Transverse colon (tissue), 4 donors: Measurements from ENCODE around the gene ARL6IP6. TPM values are rescaled to one million over a fixed set of nuclear protein-coding genes. Genes with fewer than 3 reads are reported as not detected.
A peak's percentile ranks its signal among the peaks of the same experiment; 100 is the strongest.

Experiments
- DNase-seq: peaks from one replicate; pipeline ENCODE4 v3.0.0-alpha.2; 2019
- H3K27ac ChIP-seq, 4 donors: fragments of 200-600 bp; sonication (generic); 2 replicates each; pipeline ENCODE4 v1.5.1; 2016 to 2018; ENCODE audit warnings: inconsistent platforms in 4 of 4
- H3K27me3 ChIP-seq: fragments of 200-600 bp; sonication (generic); 2 replicates; pipeline ENCODE4 v1.5.1; 2017; ENCODE audit warnings: inconsistent platforms
- H3K36me3 ChIP-seq, 4 donors: fragments of 200-600 bp; sonication (generic); 2 replicates each; pipeline ENCODE4 v1.5.1; 2017 to 2019; ENCODE audit warnings: inconsistent platforms in 4 of 4
- H3K4me1 ChIP-seq, 4 donors: fragments of 200-600 bp; sonication (generic); 2 replicates each; pipeline ENCODE4 v1.5.1; 2017 to 2020; ENCODE audit warnings: inconsistent platforms in 4 of 4
- H3K4me3 ChIP-seq, 4 donors: fragments of 200-600 bp; sonication (generic); 1 replicate in 1 of 4; 2 replicates in 3 of 4; pipeline versions ENCODE4 v1.5.1 to v1.6.1; 2017 to 2019; ENCODE audit warnings: inconsistent platforms in 4 of 4
- H3K9me3 ChIP-seq, 2 donors: fragments of 200-600 bp; sonication (generic); 2 replicates each; pipeline ENCODE4 v1.5.1; 2017 to 2019; ENCODE audit warnings: inconsistent platforms in 2 of 2
- EP300 ChIP-seq: sonication (generic); formaldehyde crosslinking; IDR thresholded peaks from one replicate; pipeline ENCODE4 v1.6.1; 2017; ENCODE audit warnings: antibody characterized with exemption, low read depth
- POLR2A ChIP-seq: fragments of 450-650 bp; IDR thresholded peaks from one replicate; pipeline ENCODE4 v1.6.1; 2016; ENCODE audit warnings: antibody characterized with exemption, mild to moderate bottlenecking, moderate library complexity
- POLR2AphosphoS5 ChIP-seq, 3 donors: sonication (generic); formaldehyde crosslinking; IDR thresholded peaks; one replicate each; pipeline ENCODE4 v1.6.1; 2016; ENCODE audit warnings: antibody characterized with exemption in 3 of 3
- WGBS, 2 donors: methylation state at CpG; one replicate each; pipeline ENCODE4 v1.1.5; 2018; ENCODE audit warnings: low coverage in 1 of 2; 5-methylcytosine and 5-hydroxymethylcytosine counted together
- in situ Hi-C, 4 donors: fragments of 200-750 bp; cut with MboI; loops; one replicate each; pipeline versions ENCODE4 v1.15.0 to v1.15.1; 2017; ENCODE audit warnings: low sequenced_read_pairs in 3 of 4, low pct_ligation_motif_present in 1 of 4, low pct_unique_long_range_greater_than_20kb in 1 of 4
- intact Hi-C: fragments of 100-400 bp; cut with DNase I; formaldehyde crosslinking; loops from one replicate; pipeline ENCODE4 v1.15.1; 2023; ENCODE audit warnings: low total_unique reads
- total RNA-seq, 4 donors: library from RNA; depleted of rRNA; stranded (reverse); fragments of >200 nt; gene quantifications; one replicate each; pipeline ENCODE4 v1.1.0, GENCODE V29; 2016
- TF ChIP-seq, protein P1 (sequence below), 5 experiments: fragments of 200-600 bp in 3 of 5; fragments of 450-650 bp in 2 of 5; sonication (generic) in 3 of 5; IDR thresholded peaks; 1 replicate in 2 of 5; 2 replicates in 3 of 5; pipeline ENCODE4 v1.5.1; 2016 to 2017; ENCODE audit warnings: antibody characterized with exemption in 5 of 5, inconsistent platforms in 3 of 5, mild to moderate bottlenecking in 2 of 5, moderate library complexity in 1 of 5

ARL6IP6 gene
- total RNA-seq, result 10 to 100 TPM; 11.2 to 28.3 (median 22.0) TPM

DNA sequence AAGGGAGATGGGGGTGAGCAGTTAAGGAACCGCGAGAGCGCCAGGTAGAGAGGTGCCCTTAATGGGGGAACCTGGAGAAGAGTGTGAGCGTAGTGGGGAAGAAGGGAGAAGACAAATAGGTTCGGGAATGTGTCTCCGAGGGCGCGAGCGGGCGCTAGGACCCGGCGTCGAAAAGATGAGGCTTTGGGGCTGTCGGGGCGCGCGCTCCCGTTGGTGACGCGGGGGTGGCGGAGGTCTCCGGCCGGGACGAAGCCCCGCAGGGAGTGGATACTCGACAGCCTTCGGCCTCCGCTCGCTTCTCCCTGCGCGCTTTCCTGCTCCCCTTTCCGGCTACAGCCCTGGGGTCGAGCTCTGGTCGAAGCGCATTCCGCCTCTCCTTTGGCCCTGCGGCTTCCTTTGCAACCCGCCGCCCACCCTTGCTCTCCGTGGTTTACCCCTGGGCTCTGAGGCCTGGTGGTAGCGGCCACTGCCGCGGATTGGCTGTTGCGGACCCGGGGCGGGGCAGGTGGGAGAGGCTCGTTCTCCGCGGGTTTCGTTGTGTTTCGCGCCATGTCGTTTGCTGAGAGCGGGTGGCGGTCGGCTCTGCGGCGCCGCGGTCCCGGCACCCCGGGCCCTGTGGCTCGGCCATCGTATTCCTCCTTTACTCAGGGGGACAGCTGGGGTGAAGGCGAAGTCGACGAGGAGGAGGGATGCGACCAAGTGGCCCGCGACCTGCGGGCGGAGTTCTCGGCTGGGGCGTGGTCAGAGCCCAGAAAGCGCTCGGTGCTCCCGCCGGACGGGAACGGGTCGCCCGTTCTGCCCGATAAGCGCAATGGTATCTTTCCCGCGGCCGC is at the start of gene ARL6IP6:
ARL6IP6 (plus strand) TSS at position 545 of the 833 bp plus-strand sequence; CDS start at position 550, 5 bp downstream.
- H3K4me3 ChIP-seq, result peak within 1 kb of the TSS; percentile 67 to 98 (median 80)
- peak; percentile 95 for TF ChIP-seq POLR2A
- no peak for TF ChIP-seq EP300
- TF ChIP-seq POLR2AphosphoS5 (IDR thresholded peaks at IDR 0.05), result peak; percentile 78 to 91 (median 91)
- TF ChIP-seq, protein P1, sequence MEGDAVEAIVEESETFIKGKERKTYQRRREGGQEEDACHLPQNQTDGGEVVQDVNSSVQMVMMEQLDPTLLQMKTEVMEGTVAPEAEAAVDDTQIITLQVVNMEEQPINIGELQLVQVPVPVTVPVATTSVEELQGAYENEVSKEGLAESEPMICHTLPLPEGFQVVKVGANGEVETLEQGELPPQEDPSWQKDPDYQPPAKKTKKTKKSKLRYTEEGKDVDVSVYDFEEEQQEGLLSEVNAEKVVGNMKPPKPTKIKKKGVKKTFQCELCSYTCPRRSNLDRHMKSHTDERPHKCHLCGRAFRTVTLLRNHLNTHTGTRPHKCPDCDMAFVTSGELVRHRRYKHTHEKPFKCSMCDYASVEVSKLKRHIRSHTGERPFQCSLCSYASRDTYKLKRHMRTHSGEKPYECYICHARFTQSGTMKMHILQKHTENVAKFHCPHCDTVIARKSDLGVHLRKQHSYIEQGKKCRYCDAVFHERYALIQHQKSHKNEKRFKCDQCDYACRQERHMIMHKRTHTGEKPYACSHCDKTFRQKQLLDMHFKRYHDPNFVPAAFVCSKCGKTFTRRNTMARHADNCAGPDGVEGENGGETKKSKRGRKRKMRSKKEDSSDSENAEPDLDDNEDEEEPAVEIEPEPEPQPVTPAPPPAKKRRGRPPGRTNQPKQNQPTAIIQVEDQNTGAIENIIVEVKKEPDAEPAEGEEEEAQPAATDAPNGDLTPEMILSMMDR (IDR thresholded peaks at IDR 0.05), result no peak
- no peaks in the 10 kb centered on the region for H3K27me3 ChIP-seq
- intact Hi-C loops (no loop called here), in situ Hi-C loops (no loop called here)
- H3K36me3 ChIP-seq, result peaks cover 0 to 3% (median 0%) of the 10 kb centered on the region in 4 donors
- 0% methylated on average over 2 to 86 of the region's 87 CpGs for WGBS, 2 donors
- peaks cover 16 to 43% (median 35%) of the 10 kb centered on the region in 4 donors for H3K4me1 ChIP-seq
- no peaks in the 10 kb centered on the region for H3K9me3 ChIP-seq
- DNase-seq, result peak; percentile 95
- peak within 1 kb of the TSS; percentile 96 to 99 (median 98) for H3K27ac ChIP-seq

DNA sequence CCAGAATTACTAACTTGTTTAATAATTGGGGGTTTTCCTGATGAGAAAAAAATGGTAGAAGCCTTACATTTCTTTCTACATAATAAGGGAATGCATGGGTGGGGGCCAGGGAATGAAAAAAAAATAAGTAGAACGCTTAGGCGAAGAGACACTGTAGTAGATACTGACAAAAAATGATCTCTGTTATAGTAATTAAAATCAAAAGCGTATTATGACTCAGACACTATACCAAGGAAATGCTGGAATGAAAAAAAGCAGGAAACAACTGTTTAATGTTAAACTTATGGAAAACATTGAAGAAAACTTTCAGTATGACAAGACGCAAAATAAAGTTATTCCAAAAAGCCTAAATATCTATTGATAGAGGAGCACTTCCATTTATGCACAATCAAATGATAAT is 44.1 kb upstream of the ARL6IP6 start:
- Histone ChIP-seq H3K9me3 (no peaks in the 10 kb centered on the region), H3K27me3 (no peaks in the 10 kb centered on the region), H3K27ac (no peak overlapping the region), H3K4me1 (no peaks in the 10 kb centered on the region), H3K4me3 (no peak overlapping the region), H3K36me3 (peaks cover 0 to 84% (median 40%) of the 10 kb centered on the region in 4 donors)
- in situ Hi-C loops (loop anchor here in 2 of 4 donors (25.0 kb wide), 1 partner anchor 1212 kb away; no protein-coding TSS in a partner anchor), intact Hi-C loops (no loop called here)
- TF ChIP-seq EP300 (no peak), POLR2AphosphoS5 (IDR thresholded peaks at IDR 0.05) (no peak), POLR2A (no peak)
- TF ChIP-seq, protein P1 (IDR thresholded peaks at IDR 0.05), result no peak
- WGBS, 2 donors, result 94 to 100% methylated on average over 4 of the region's 4 CpGs
- no peak for DNase-seq

DNA sequence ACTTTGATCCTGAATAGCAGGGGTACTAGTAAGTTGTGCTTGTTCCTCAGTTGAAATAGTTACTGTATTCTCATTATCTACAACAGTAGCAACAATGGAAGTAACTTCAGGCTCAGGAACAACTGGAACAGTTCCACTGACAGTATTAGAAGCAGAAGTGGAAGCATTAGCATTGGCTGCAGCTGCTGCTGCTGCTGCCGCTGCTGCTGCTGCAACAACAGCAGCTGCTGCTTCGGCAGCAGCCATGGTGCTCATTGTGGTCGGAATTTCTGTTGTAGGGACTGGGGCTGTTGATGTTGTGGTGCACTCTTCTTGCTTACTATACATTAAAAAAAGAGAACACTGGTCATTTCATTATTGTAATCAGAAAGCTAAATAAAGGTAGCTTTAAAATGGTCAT is 42.0 kb upstream of the ARL6IP6 start:
- peaks cover 0 to 83% (median 34%) of the 10 kb centered on the region in 4 donors for H3K36me3 ChIP-seq
- TF ChIP-seq POLR2AphosphoS5 (IDR thresholded peaks at IDR 0.05) (no peak), EP300 (no peak)
- H3K27ac ChIP-seq, result no peak overlapping the region

DNA sequence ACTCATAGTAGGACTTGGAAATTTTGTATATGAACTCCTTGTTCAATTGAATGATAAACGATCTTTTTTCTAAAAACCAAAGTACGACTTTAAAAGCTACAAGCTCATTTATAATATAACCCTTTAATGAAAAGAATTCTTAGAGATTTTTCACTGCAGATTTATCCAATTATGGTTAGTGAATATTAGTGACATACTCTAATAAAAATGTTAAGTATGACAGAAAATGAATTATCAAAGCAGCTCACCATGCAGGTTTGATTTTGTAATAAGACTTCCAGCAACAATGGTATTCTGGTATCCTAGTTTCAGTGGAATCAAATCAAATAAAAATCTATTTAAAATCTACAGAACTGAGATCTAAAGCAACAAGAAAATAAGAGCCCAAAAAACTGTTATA is 39.6 kb upstream of the ARL6IP6 start:
- no peak for TF ChIP-seq POLR2AphosphoS5 (IDR thresholded peaks at IDR 0.05)
- no peak for TF ChIP-seq EP300
- TF ChIP-seq, protein P1 (IDR thresholded peaks at IDR 0.05), result no peak
- no peak for TF ChIP-seq POLR2A
- intact Hi-C loops (no loop called here), in situ Hi-C loops (loop anchor here in 1 of 4 donors (25.0 kb wide), 1 partner anchor 1217 kb away; no protein-coding TSS in a partner anchor)
- 87 to 96% methylated on average over 2 of the region's 2 CpGs for WGBS, 2 donors
- Histone ChIP-seq H3K4me1 (no peaks in the 10 kb centered on the region), H3K36me3 (peaks cover 0 to 60% (median 23%) of the 10 kb centered on the region in 4 donors), H3K4me3 (no peak overlapping the region), H3K27me3 (no peaks in the 10 kb centered on the region), H3K9me3 (no peaks in the 10 kb centered on the region), H3K27ac (no peak overlapping the region)
- no peak for DNase-seq

More for the DNA sequence above, 42.0 kb upstream of the ARL6IP6 start:
- 87% methylated on average over 3 of the region's 3 CpGs; no CpG with 5 or more reads in 1 of the 2 donors for WGBS, 2 donors
- in situ Hi-C loops, result loop anchor here in 1 of 4 donors (25.0 kb wide), 1 partner anchor 1214 kb away; no protein-coding TSS in a partner anchor
- no peaks in the 10 kb centered on the region for H3K4me1 ChIP-seq
- no peaks in the 10 kb centered on the region for H3K9me3 ChIP-seq
- H3K4me3 ChIP-seq, result no peak overlapping the region
- H3K27me3 ChIP-seq, result no peaks in the 10 kb centered on the region
- intact Hi-C loops, result no loop called here
- no peak for DNase-seq
